ENCODE results near the gene TMED9.
"Not testable (repeated sequence)": the region's sequence is repeated elsewhere in the genome, so short reads cannot be mapped to it uniquely, and the experiment has no call there.

DNA sequence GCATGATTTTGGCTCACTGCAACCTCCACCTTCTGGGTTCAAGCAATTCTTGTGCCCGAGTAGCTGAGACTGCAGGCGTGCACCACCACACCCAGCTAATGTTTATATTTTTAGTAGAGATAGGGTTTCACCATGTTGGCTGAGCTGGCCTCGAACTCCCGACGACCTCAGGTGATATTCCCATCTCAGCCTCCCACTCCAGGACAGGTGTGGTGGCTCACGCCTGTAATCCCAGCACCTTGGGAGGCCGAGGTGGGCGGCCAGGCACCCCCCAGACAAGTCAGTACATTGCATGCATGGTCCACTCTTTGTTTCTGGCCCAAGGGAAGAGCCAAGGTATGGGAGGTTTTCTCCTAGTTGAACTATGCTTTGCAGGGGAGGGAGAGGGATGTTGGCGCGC lies 32.2 kb downstream of the TMED9 start:
- TF ChIP-seq CTCF, POLR2A (IDR thresholded peaks at IDR 0.05): not testable (repeated sequence)
